Breast epithelium (tissue), 4 donors: Measurements from ENCODE around the gene TBCC. TPM values are rescaled to one million over a fixed set of nuclear protein-coding genes. Genes with fewer than 3 reads are reported as not detected.

Source experiments
- DNase-seq, 2 donors: peaks; one replicate each; pipeline ENCODE4 v3.0.0-alpha.2; 2019; ENCODE audit warnings: low spot score in 2 of 2
- H3K27ac ChIP-seq, 2 donors: fragments of 200-600 bp; sonication (generic) in 1 of 2; one replicate each; pipeline ENCODE4 v1.5.1; 2016 to 2019; ENCODE audit warnings: mild to moderate bottlenecking in 1 of 2
- H3K27me3 ChIP-seq, 2 donors: fragments of 200-600 bp; sonication (generic) in 1 of 2; one replicate each; pipeline versions ENCODE4 v1.5.1 to v1.6.0; 2017 to 2019; ENCODE audit warnings: control low read depth in 1 of 2, mild to moderate bottlenecking in 1 of 2
- H3K36me3 ChIP-seq: fragments of 200-600 bp; one replicate; pipeline ENCODE4 v1.5.1; 2019
- H3K4me1 ChIP-seq, 2 donors: fragments of 200-600 bp; sonication (generic); one replicate each; pipeline ENCODE4 v1.5.1; 2016 to 2019; ENCODE audit warnings: control low read depth in 1 of 2
- H3K4me3 ChIP-seq, 3 donors: fragments of 200-600 bp; sonication (generic); 1 replicate in 2 of 3; 2 replicates in 1 of 3; pipeline ENCODE4 v1.5.1; 2016 to 2019; ENCODE audit warnings: mild to moderate bottlenecking in 3 of 3, moderate library complexity in 2 of 3
- H3K9me3 ChIP-seq, 2 donors: fragments of 200-600 bp; sonication (generic) in 1 of 2; one replicate each; pipeline ENCODE4 v1.5.1; 2016 to 2019; ENCODE audit warnings: control low read depth in 1 of 2
- CTCF ChIP-seq, 3 donors: fragments of 450-650 bp; IDR thresholded peaks; one replicate each; pipeline ENCODE4 v1.5.1; 2016 to 2017; ENCODE audit warnings: antibody characterized with exemption in 3 of 3, mild to moderate bottlenecking in 3 of 3, moderate library complexity in 3 of 3
- POLR2A ChIP-seq: fragments of 450-650 bp; IDR thresholded peaks from one replicate; pipeline ENCODE4 v1.6.1; 2016; ENCODE audit warnings: antibody characterized with exemption, mild to moderate bottlenecking, moderate library complexity
- POLR2AphosphoS5 ChIP-seq, 3 donors: sonication (generic); formaldehyde crosslinking; IDR thresholded peaks; one replicate each; pipeline ENCODE4 v1.6.1; 2017; ENCODE audit warnings: antibody characterized with exemption in 3 of 3
- intact Hi-C: fragments of 100-400 bp; cut with DNase I; formaldehyde crosslinking; loops from one replicate; pipeline ENCODE4 v1.15.1; 2023; ENCODE audit warnings: low total_unique reads
- total RNA-seq, 3 donors: library from RNA; depleted of rRNA; stranded (reverse); fragments of >200 nt; gene quantifications; one replicate each; pipeline ENCODE4 v1.1.0, GENCODE V29; 2016

TBCC gene
- total RNA-seq, 3 donors from 2014 or later: 21.3 to 27.7 (median 26.3) TPM

GRCh38 chr6:42711930-42712329 lies 34.0 kb downstream of the TBCC start:
- Histone ChIP-seq H3K27ac (no peak overlapping the region), H3K9me3 (peaks cover 6 to 11% of the 10 kb centered on the region in 2 donors), H3K4me3 (no peak overlapping the region), H3K27me3 (no peaks in the 10 kb centered on the region), H3K36me3 (no peaks in the 10 kb centered on the region), H3K4me1 (no peaks in the 10 kb centered on the region)
- no peak for DNase-seq
- intact Hi-C loops: no loop called here
- TF ChIP-seq POLR2AphosphoS5 (IDR thresholded peaks at IDR 0.05) (no peak), POLR2A (no peak), CTCF (IDR thresholded peaks at IDR 0.05) (no peak)

- no peak for TF ChIP-seq POLR2AphosphoS5 (IDR thresholded peaks at IDR 0.05)
- no peak for TF ChIP-seq POLR2A
- no peak for TF ChIP-seq CTCF (IDR thresholded peaks at IDR 0.05)
- intact Hi-C loops: no loop called here
- H3K9me3 ChIP-seq: peaks cover 6 to 11% of the 10 kb centered on the region in 2 donors
Measured at GRCh38 chr6:42710316-42710715, 35.6 kb downstream of the TBCC start.

GRCh38 chr6:42709871-42710270 lies 36.0 kb downstream of the TBCC start:
- Histone ChIP-seq H3K36me3 (no peaks in the 10 kb centered on the region), H3K4me3 (no peak overlapping the region), H3K9me3 (peaks cover 6 to 11% of the 10 kb centered on the region in 2 donors), H3K4me1 (no peaks in the 10 kb centered on the region), H3K27ac (no peak overlapping the region), H3K27me3 (no peaks in the 10 kb centered on the region)
- TF ChIP-seq CTCF (IDR thresholded peaks at IDR 0.05) (no peak), POLR2A (no peak), POLR2AphosphoS5 (IDR thresholded peaks at IDR 0.05) (no peak)
- DNase-seq: no peak
- intact Hi-C loops: no loop called here

More at GRCh38 chr6:42710316-42710715, 35.6 kb downstream of the TBCC start:
- Histone ChIP-seq H3K4me3 (no peak overlapping the region), H3K4me1 (no peaks in the 10 kb centered on the region), H3K27me3 (no peaks in the 10 kb centered on the region), H3K27ac (no peak overlapping the region), H3K36me3 (no peaks in the 10 kb centered on the region)
- no peak for DNase-seq

- no peaks in the 10 kb centered on the region for H3K27me3 ChIP-seq
- TF ChIP-seq CTCF (IDR thresholded peaks at IDR 0.05) (no peak), POLR2AphosphoS5 (IDR thresholded peaks at IDR 0.05) (no peak), POLR2A (no peak)
- peaks cover 6 to 11% of the 10 kb centered on the region in 2 donors for H3K9me3 ChIP-seq
- no peaks in the 10 kb centered on the region for H3K36me3 ChIP-seq
- H3K4me3 ChIP-seq: no peak overlapping the region
- no peaks in the 10 kb centered on the region for H3K4me1 ChIP-seq
- intact Hi-C loops: no loop called here
- DNase-seq: no peak
- no peak overlapping the region for H3K27ac ChIP-seq
Measured at GRCh38 chr6:42708096-42708495, 37.8 kb downstream of the TBCC start.

- H3K36me3 ChIP-seq: no peaks in the 10 kb centered on the region
- H3K4me1 ChIP-seq: no peaks in the 10 kb centered on the region
- no peak overlapping the region for H3K4me3 ChIP-seq
- intact Hi-C loops: no loop called here
- no peak for DNase-seq
- H3K9me3 ChIP-seq: peaks cover 6 to 11% of the 10 kb centered on the region in 2 donors
- H3K27ac ChIP-seq: no peak overlapping the region
- TF ChIP-seq POLR2AphosphoS5 (IDR thresholded peaks at IDR 0.05) (no peak), CTCF (IDR thresholded peaks at IDR 0.05) (no peak), POLR2A (no peak)
- H3K27me3 ChIP-seq: no peaks in the 10 kb centered on the region
Measured at GRCh38 chr6:42707595-42707994, 38.3 kb downstream of the TBCC start.
